Mesothelial cell of epicardium (in vitro differentiated cells): ENCODE measurements around the gene SURF4. TPM values are rescaled to one million over a fixed set of nuclear protein-coding genes. Genes with fewer than 3 reads are reported as not detected.

Experiments
- DNase-seq, 2 experiments: peaks; one replicate each; pipeline ENCODE4 v3.0.0; 2021; ENCODE audit warnings: low spot score in 2 of 2; ENCODE audit not compliant: unreplicated experiment in 2 of 2
- H3K27ac Mint-ChIP-seq: 2 replicates; pipeline ENCODE4 v1.8.0; 2021; ENCODE audit warnings: mixed read lengths
- H3K27me3 Mint-ChIP-seq: 2 replicates; pipeline ENCODE4 v1.8.0; 2021; ENCODE audit warnings: low read depth, mixed read lengths
- H3K36me3 Mint-ChIP-seq: 2 replicates; pipeline ENCODE4 v1.8.0; 2021; ENCODE audit warnings: mixed read lengths
- H3K4me1 Mint-ChIP-seq: 2 replicates; pipeline ENCODE4 v1.8.0; 2021; ENCODE audit warnings: mixed read lengths
- H3K4me3 Mint-ChIP-seq: 2 replicates; pipeline ENCODE4 v1.8.0; 2021; ENCODE audit warnings: mild to moderate bottlenecking, moderate library complexity, mixed read lengths
- H3K9me3 Mint-ChIP-seq: 2 replicates; pipeline ENCODE4 v1.8.0; 2021; ENCODE audit warnings: mixed read lengths
- CTCF ChIP-seq: fragments of 200-600 bp; sonication (generic); IDR thresholded peaks from one replicate; pipeline ENCODE4 v1.5.0; 2021; ENCODE audit warnings: antibody characterized with exemption; ENCODE audit not compliant: unreplicated experiment
- total RNA-seq: library from RNA; stranded (reverse); gene quantifications from 3 replicates; pipeline ENCODE4 v1.2.1, GENCODE V29; 2021

Gene SURF4
- total RNA-seq, 1 donor from 2014 or later = 147 TPM

- Mint-ChIP-seq H3K4me3 (no peak overlapping the region), H3K27me3 (no peaks in the 10 kb centered on the region), H3K27ac (no peak overlapping the region), H3K36me3 (no peaks in the 10 kb centered on the region), H3K9me3 (no peaks in the 10 kb centered on the region), H3K4me1 (peaks cover 26% of the 10 kb centered on the region)
- DNase-seq = no peak
- no peak for TF ChIP-seq CTCF
These were observed 44.5 kb upstream of the SURF4 start for GRCh38 chr9:133420392-133420827.

GRCh38 chr9:133419005-133419404 lies 43.1 kb upstream of the SURF4 start:
- no peak for TF ChIP-seq CTCF
- Mint-ChIP-seq H3K4me1 (peaks cover 26% of the 10 kb centered on the region), H3K9me3 (no peaks in the 10 kb centered on the region), H3K27ac (peak overlapping the region; percentile 40), H3K36me3 (peaks cover 4% of the 10 kb centered on the region), H3K27me3 (no peaks in the 10 kb centered on the region), H3K4me3 (peak overlapping the region; percentile 89)
- DNase-seq = no peak

GRCh38 chr9:133417541-133418461 lies 41.9 kb upstream of the SURF4 start, which contains the start of gene REXO4:
REXO4 (minus strand) TSS chr9:133418010; CDS start chr9:133417844, 166 bp downstream.
- no peaks in the 10 kb centered on the region for H3K9me3 Mint-ChIP-seq
- TF ChIP-seq CTCF = no peak
- H3K27ac Mint-ChIP-seq = peak within 1 kb of the TSS; percentile 88
- H3K36me3 Mint-ChIP-seq = peaks cover 7% of the 10 kb centered on the region
- peaks cover 26% of the 10 kb centered on the region for H3K4me1 Mint-ChIP-seq
- peak within 1 kb of the TSS; percentile 89 for H3K4me3 Mint-ChIP-seq
- peak; percentile 68 to 86 for DNase-seq
- no peaks in the 10 kb centered on the region for H3K27me3 Mint-ChIP-seq

GRCh38 chr9:133415170-133415569 lies 39.3 kb upstream of the SURF4 start:
- peaks cover 23% of the 10 kb centered on the region for H3K36me3 Mint-ChIP-seq
- no peak for TF ChIP-seq CTCF

GRCh38 chr9:133408042-133408441 lies 32.2 kb upstream of the SURF4 start:
- H3K27me3 Mint-ChIP-seq = no peaks in the 10 kb centered on the region
- DNase-seq = no peak
- H3K9me3 Mint-ChIP-seq = no peaks in the 10 kb centered on the region
- H3K27ac Mint-ChIP-seq = no peak overlapping the region
- H3K36me3 Mint-ChIP-seq = peaks cover 45% of the 10 kb centered on the region
- no peak for TF ChIP-seq CTCF
- no peak overlapping the region for H3K4me3 Mint-ChIP-seq
- no peaks in the 10 kb centered on the region for H3K4me1 Mint-ChIP-seq

More at GRCh38 chr9:133415170-133415569, 39.3 kb upstream of the SURF4 start:
- peak overlapping the region; percentile 3 for H3K4me3 Mint-ChIP-seq
- no peak overlapping the region for H3K27ac Mint-ChIP-seq
- no peak for DNase-seq
- no peaks in the 10 kb centered on the region for H3K9me3 Mint-ChIP-seq
- H3K27me3 Mint-ChIP-seq = no peaks in the 10 kb centered on the region
- H3K4me1 Mint-ChIP-seq = peaks cover 26% of the 10 kb centered on the region
